Activated CD4-positive, alpha-beta T cell treated with anti-CD3 and anti-CD28 coated beads for 4 hours (primary cell): ENCODE measurements around the gene CLPX.
A peak's percentile ranks its signal among the peaks of the same experiment; 100 is the strongest.
"Not testable (repeated sequence)": the region's sequence is repeated elsewhere in the genome, so short reads cannot be mapped to it uniquely, and the experiment has no call there.

ENCODE experiments used
- DNase-seq, 2 donors: peaks; one replicate each; pipeline ENCODE4 v3.0.0-alpha.2; 2020

The CLPX gene

GRCh38 chr15:65164139-65164538 lies 21.0 kb downstream of the CLPX start:
- no peak for DNase-seq

- no peak for DNase-seq
Measured at GRCh38 chr15:65163041-65163440, 22.1 kb downstream of the CLPX start.

DNA sequence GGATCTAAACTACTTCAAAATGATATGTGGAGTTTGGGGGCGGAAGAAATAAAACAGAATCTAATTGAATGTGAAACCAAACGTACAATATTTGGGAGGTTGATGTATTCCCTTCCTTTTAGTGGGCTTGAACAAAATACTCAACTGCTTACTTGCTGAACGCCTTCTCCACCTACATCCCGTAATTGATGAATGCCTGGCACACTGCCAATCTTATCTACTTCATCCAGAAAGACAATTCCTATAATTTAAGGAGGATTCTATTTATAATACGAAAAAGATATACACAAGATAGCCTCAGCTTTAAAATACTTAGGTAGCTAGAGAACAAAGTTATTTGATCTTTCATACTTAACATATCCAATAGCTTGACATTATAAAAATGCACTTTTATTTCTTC lies 28.4 kb downstream of the CLPX start:
- no peak for DNase-seq

DNA sequence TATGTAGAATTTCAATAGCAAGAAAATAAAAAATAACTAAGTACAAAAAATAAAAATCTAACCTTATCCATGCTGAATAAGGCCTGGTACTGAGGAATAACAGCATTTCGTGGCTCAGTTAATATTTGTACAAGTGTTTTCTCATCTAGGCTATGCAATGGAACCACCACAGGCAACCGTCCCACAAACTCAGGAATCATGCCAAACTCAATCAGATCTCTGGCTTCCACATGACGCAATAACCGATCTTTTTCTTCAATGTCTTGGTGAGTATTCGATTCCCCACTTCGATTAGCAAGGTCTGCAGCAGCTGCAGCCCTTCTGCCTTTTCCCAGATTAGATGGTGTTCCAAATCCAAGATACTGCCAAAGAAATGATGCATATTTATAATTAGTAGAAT lies 30.4 kb downstream of the CLPX start:
- DNase-seq = no peak

DNA sequence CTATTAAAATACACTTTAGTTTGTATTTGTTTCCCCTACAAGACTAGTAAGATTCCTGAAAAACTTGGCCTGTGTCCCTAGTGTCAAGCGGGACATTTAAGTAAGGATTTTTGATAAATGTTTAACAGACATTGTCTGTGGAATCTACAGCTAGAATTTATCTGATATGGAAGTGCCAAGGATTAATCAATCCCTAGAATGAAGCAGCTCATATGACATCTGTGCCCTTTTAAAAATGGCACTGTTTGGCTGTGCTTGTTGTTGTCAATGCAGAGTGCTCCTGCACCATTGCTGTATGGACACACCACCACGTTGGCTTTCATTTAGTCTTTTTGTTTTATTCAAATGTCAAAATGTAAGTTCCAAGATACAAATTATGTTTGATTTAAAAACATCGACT lies 37.2 kb downstream of the CLPX start:
- no peak for DNase-seq

DNA sequence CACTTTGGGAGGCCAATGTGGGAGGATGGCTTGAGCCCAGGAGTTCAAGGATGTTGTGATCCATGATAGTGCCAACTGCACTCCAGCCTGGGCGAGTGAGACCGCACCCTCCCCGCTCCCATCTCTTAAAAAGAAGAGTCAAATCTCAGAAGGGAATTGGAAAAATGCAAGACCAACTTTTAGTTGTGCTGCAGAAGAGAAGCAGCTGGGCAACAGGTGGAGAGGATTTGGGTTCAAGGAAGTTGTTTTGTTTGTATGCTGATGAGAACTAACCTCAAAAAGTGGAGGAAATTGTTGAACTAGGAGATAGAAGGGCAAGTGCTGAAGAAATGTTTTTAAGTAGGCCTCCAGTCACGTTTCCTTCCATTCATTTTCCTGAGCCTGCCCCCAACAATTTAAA lies 38.7 kb downstream of the CLPX start:
- DNase-seq = no peak

- DNase-seq = not testable (repeated sequence)
Measured at GRCh38 chr15:65138631-65139030, 46.5 kb downstream of the CLPX start.

DNA sequence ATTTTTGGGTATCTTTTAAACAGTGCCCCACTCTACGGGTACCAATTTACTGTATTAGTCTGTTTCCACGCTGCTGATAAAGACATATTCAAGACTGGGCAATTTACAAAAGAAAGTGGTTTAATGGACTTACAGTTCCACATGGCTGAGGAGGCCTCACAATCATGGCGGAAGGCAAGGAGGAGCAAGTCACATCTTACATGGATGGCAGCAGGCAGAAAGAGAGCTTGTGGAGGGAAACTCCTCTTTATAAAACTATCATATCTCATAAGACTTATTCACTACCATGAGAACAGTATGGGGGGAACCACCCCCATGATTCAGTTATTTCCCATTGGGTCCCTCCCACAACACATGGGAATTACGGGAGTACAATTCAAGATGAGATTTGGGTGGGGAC lies 47.2 kb downstream of the CLPX start:
- not testable (repeated sequence) for DNase-seq

- DNase-seq = not testable (repeated sequence)
Measured at GRCh38 chr15:65137089-65137488, 48.1 kb downstream of the CLPX start.

DNA sequence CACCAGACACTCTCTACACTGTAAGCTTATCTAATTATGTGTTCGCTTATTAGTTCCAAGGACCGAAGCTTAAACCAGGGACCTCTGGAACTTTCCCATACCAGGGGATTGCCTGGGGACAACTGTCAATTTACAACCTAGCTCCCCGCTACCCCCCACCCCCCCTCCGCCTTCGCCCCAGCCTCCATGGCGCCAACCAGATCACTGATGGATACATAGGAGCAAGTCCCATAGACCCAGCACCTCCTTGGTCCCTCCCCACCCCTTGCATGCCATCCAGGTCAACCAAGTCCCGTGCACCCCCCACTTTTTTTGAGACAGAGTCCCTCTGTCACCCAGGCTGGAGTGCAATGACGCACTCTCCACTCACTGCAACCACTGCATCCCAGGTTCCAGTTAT lies 50.6 kb downstream of the CLPX start:
- no peak for DNase-seq

DNA sequence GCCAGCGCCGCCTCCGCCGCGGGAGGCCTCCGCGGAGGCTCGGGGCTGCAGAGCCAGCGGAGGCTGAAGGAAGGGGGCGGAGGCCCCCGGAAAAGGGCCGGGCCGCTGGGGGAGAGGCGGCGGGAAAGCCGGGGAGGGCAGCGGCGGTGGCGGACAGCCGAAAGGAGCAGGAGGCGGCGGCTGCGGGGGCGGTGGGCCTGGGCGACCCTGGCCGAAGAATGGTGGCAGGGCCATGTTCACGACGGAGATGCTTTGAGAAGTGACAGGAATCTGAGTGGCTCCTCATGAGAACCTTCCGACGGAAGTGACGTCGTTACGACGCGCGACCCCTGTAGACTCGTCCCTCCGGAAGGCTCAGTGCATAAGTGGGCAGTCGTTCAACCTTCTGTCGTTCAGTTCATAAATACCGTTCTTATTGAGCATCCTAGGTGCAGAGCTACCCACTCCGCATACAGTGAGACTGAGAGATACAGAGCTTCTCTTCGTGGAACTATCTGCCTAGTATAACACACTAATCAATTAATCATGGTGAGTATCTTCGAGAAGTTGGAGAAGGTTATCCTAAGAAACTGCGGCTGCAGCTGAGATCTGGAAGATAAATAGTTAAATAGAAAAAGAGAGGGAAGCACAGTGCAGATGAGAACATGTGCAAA lies 51.5 kb downstream of the CLPX start, which contains the start of gene PDCD7:
TSS of gene PDCD7 (minus strand) at position 261 of the 653 bp plus-strand sequence. CDS start at position 234, 27 bp downstream.
- peak; percentile 77 to 78 for DNase-seq

DNA sequence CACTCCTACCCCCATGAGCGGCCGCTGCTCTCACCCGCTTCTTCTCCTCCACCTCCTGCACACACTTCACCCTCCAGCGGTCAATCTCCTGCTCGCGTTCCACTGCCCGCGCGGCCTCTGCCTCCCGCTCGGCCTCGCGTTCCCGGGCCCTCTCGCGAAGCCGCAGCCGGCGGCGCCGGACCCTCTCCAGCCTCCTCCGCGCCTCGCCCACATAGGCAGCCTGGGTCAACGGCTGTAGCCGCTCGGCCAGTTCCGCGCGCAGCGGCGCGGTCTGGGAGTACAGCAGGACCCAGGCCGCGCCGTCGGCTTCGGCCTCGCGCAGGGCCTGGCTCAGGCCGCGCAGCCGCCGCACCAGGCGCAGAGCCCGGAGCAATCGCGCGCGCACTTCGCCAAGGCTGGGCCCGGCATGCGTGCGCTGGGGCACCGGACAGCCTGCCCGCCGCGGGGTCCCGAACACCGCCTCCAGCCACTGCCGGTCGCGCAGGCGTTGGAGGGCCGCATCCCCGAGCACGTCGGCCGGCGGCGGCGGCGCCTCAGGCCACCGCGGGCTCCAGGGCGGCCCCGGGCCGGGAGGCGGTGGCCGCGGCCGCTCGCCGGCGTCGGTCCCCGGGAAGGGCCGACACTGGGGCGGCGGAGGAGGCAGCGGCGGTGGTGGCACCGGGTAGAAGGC lies 52.1 kb downstream of the CLPX start:
- peak in 1 of 2 donors; percentile 12 for DNase-seq

DNA sequence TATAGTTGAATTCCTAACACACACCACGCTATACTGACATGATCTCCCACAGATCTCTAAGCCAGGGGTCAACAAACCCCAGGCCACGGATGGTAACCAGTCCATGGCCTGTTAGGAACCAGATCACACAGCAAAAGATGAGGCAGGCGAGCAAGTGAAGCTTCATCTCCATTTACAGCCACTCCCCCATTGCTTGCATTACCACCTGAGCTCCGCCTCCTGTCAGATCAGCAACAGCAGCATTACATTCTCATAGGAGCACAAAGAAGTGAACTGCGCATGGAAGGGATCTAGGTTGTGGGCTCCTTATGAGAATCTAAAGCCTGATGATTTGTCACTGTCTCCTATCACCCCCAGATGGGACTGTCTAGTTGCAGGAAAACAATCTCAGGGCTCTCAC lies 54.2 kb downstream of the CLPX start:
- DNase-seq = no peak

GRCh38 chr15:65115542-65115941 lies 69.6 kb downstream of the CLPX start:
- no peak for DNase-seq

DNA sequence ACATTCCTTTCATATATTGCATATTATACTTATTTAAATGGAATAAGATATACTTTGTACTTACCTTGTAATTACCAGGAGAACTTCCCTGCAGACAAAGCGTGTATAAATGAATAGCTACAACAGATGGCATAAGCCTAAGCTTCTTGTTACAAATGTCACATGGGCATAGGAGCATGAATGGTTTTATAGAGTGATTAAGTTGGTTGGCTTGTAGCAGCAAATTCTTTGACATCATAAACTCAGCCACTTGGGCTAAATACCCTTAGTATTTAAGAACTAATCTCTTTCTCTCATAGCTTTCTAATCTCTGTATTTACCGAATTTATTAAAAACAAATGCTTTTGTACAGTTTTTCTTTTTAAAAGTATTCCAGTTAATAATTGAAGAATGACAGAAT lies 70.1 kb downstream of the CLPX start, which contains the start of gene UBAP1L:
TSS of gene UBAP1L (minus strand) at position 115 of the 400 bp plus-strand sequence. CDS start 8,985 bp downstream, outside the sequence.
- no peak for DNase-seq

DNA sequence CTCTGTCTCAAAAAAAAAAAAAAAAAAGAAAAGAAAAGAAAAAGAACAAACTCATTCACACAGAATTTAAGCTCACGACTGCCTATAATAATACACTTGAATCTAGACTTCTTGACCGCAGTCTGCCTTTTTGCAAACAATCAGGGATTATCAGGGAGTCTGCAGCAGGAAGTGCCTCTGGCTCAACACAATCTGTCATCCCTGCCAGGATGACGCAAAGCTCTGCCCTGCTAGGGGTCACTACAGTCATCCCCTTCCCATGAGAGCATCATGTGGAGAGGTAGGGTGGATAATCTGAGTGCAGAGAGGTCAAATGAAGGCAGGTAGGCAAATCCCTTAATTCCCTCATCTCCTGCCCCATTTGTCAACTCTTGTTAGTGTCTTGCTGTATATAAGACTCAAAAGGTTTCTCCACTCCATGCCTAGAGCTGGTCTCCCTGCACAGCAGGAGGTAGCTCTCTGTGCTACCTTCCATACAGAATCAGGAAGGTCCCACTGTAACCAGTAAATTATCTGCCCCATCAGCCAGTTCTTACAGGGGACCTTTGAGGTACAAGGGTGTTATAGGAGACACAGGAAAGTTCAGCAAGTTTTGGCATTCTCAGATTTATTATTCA lies 74.4 kb downstream of the CLPX start:
- DNase-seq = no peak

- DNase-seq = no peak
Measured at GRCh38 chr15:65106011-65106590, 79.0 kb downstream of the CLPX start.

GRCh38 chr15:65105038-65105437 lies 80.1 kb downstream of the CLPX start:
- DNase-seq = no peak

DNA sequence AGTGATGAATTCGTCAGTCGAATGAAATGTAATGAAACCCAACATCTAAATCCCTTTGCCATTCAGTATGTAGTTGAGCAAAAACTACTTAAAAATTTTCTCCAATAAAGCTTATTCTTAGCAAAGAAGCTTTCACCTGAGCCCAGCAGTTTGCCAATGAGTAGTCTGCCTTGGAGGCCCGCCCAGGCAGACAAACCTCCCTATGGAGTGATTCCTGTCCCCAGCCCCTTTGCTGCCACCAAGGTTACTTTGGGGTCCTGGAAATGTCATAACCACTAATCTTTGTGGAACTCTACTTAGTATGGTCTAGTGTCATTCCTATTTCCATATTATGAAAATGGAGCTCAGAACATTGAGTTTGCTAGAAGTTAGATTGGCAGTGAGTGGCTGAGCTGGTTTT lies 82.2 kb downstream of the CLPX start:
- no peak for DNase-seq

DNA sequence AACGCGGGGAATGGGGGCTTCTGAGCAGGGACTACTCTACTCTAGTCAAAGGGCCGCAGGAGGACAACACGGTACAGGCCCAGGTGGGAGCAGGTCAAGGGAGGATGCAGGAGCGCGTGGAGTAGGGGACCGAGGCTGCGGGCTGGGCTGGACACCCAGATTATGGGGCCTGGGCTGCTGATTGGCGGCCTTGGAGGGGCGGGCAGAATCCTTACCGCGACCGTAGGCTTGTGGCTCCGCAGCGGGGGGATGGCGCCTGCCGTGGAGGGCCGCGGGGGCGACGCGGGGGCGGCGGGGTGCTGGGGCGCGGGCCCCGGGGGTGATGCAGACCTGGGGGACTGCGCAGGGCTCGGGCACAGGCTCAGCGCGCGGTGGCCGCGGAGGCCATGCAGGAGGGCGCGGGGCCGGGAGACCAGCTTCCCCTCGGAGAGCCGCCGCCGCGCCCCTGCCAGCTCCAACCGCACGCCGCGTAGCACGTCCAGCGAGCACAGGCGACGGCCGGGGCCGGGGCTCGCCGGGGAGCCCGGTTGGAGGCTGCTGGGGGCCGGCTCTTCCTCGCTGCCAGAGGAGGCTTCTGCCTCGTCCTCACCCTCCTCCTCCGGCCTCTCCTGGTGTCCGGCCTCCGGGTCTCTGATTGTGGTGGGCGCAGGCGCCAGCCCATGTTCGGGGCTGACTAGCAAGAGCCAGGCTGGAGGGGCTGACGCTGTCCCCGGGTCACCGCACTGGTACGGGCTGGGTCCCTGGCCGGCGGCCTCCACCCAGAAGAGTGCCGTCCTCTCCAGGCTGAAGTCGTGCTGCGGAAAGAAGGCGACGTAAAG lies 83.0 kb downstream of the CLPX start:
- no peak for DNase-seq

DNA sequence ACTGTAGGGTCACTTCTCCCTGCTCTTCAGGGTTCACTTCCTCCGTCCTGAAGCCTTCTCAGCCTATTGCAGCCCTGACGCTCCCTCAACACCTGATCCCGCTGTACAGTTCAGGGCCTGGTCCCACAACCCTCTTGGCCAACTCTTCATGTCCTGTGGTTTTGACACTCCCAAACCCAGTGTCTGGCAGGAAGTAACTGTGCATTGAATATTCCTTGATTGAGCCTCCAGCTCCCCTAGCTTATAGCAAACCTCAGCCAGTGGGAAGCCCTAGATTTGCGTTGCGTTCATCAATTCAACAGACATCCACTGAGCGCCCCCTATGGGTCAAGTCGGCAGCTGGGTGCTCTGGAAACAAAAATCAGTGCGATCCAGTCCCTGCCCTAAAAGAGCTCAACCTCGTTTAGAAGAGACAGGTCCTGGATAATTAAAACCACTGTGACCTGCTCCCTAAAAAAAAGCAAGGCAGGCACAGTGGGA lies 83.7 kb downstream of the CLPX start:
- DNase-seq = peak; percentile 46 to 48

GRCh38 chr15:65100442-65100841 lies 84.7 kb downstream of the CLPX start:
- no peak for DNase-seq

DNA sequence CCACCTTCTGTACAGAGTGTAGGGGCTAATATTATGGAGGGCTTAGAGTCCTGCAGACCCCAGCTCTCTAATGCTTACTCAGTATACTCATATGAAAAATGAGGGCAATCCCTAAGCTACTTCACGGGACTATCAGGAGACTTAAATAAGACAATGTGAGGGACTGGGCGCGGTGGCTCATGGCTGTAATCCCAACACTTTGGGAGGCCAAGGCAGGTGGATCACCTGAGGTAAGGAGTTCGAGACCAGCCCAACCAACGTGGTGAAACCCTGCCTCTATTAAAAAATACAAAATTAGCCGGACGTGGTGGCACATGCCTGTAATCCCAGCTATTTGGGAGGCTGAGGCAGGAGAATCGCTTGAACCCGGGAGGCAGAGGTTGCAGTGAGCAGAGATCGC lies 85.3 kb downstream of the CLPX start:
- DNase-seq = not testable (repeated sequence)
